ENCODE data around the gene ADSS1.

Gene ADSS1

DNA sequence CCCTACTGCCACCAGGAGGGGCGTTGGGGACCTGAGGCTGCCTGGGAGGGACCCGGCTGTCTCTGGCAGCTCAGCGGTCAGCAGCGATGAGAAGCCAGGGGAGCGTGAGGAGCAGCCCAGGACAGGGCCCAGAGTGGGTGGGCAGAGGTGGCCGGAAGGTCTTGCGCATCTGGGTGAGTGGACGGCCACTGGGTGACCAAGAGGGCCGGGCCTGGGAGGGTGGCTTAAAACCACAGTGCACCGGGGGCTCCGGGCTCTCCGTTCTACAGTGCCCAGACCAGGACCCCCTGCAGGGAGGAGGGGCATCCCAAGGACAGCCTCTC lies 24.6 kb upstream of the ADSS1 start:
- no peak for DNase-seq (ENCODE audit: low read depth in 1 of 2, low spot score in 1 of 2)

DNA sequence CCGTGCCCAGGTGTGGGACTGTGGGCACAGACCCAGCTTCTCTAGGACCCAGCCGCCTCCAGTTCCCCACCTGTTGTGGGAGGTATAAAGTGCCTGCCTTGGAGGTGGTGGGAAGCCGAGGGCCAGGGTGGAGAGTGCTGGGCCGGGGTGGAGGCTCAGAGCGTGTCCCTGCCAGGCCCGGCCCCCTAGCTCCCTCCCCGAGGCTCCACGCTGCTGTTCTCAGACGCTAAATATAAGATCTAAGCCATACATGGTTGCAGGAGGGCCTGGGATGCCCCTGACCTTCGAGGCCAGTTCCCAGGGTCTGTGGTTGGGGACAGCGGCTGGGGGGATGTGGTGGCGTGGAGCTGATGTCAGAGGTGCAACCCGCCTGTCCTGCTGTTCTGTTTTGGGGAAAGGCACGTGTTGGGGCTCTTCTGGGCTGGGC lies 23.8 kb upstream of the ADSS1 start:
- DNase-seq (ENCODE audit: low read depth in 1 of 2, low spot score in 1 of 2) = no peak

DNA sequence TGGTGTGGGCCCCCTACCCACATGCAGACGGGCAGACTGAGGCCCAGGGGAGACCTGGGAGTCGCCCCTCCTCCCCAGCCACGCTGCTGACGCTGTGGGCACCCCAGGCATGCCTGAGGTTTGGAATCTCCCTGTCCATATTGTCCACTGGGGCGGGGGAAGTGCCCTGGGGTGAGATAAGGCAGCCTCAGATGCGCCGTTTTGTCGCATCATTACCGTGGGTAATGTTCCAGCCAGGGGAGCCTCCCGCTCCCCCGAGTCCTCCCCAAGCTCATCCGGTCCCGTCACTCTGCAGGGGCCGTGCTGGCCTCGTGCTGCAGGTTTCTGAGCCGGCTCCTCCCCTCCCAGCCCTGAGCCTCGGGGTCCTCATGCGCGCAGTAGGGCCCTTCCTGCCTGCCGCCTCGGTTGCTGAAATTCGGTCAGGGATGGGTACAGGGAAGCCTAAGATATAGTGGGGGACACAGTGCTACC lies 23.2 kb upstream of the ADSS1 start:
- no peak for DNase-seq (ENCODE audit: low read depth in 1 of 2, low spot score in 1 of 2)

DNA sequence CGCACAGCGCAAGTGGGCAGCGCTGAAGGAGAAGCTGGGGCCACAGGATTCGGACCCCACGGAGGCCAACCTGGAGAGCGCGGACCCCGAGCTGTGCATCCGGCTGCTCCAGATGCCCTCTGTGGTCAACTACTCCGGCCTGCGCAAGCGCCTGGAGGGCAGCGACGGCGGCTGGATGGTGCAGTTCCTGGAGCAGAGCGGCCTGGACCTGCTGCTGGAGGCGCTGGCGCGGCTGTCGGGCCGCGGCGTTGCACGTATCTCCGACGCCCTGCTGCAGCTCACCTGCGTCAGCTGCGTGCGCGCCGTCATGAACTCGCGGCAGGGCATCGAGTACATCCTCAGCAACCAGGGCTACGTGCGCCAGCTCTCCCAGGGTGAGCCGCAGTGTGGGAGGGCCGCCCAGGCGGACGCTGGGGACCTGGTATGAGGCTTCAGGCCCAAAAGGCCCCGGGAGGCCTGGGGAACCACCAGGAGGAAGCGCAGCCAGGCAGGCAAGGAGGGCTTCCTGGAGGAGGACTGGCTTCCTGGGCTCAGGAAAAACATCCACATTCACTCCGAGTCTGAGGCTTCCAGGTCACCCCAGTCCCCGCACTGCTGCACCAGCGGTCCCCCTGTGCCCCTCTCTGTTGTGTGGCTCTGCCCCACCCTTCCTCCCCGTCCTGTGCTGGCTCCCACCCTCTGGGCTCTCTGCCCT lies 22.5 kb upstream of the ADSS1 start:
- DNase-seq (ENCODE audit: low read depth in 1 of 2, low spot score in 1 of 2) = no peak

DNA sequence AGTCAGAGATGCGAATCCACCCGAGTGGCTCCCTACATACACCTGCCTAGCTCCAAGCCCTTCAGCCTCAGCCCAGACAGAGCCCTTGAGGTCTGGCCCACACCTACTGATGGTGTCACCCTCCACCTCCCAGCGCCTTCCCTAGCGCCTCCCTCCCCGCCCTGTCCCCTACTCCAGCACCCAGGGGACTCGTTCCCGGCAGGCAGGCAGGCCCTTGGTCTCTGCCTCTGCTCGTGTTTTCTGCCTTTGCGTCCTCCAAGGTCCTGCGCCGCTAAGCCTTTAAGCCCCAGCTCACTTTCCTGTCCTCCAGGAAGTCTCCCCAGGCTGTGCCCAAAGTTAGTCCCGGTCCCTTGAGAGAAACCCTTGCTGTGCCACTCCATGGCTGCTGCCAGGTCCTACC lies 21.9 kb upstream of the ADSS1 start:
- DNase-seq (ENCODE audit: low read depth in 1 of 2, low spot score in 1 of 2) = no peak

DNA sequence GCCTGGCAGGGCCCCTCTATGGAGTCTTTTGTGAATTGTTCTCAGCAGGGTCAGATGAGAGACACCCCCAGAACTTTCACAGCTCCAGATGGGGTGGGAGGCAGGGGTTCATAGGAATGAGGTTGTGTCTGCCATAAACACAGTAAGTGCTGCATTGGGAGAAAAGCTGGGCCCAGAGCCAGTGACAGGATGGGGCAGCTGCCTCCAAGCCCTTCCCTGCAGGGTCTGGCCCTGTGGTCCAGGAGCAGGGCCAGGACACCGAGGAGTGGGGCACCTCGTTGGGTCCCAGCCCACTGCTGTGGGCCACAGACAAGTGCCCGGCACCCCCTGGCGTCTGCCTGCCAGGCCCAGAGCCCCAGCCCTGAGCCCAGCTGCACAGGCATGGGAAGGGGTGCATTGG lies 21.4 kb upstream of the ADSS1 start:
- DNase-seq (ENCODE audit: low read depth in 1 of 2, low spot score in 1 of 2) = no peak

DNA sequence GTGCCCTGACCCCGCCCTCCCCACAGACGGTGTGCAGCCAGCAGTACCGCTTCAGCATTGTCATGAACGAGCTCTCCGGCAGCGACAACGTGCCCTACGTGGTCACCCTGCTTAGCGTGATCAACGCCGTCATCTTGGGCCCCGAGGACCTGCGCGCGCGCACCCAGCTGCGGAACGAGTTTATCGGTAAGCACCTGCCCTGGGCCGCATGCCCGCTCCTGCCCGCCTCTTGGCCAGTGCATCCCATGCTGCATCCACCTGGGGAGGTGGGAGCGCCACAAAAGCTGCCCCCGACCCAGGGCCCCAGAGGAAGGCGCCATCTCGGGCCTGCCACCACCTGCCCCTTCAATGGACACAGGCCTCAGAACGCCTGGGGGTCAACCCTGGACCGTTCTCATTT lies 20.8 kb upstream of the ADSS1 start:
- no peak for DNase-seq (ENCODE audit: low read depth in 1 of 2, low spot score in 1 of 2)

DNA sequence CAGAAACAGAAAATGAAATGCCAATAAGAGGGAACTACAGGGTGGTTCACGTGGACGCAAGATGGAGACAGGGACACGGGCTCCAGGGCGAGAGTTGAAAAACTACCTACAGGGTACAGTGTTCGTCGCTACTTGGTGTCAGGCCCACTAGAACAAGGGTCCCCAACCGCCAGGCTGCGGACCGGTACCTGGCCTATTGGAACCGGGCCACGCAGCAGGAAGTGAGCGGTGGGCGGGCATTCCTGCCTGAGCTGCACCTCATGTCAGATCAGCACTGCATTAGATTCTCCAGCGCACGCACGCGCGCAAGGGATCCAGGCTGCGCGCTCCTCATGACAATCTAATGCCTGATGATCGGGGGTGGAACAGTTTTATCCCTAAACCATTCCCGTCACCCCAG lies 19.8 kb upstream of the ADSS1 start:
- no peak for DNase-seq (ENCODE audit: low read depth in 1 of 2, low spot score in 1 of 2)

DNA sequence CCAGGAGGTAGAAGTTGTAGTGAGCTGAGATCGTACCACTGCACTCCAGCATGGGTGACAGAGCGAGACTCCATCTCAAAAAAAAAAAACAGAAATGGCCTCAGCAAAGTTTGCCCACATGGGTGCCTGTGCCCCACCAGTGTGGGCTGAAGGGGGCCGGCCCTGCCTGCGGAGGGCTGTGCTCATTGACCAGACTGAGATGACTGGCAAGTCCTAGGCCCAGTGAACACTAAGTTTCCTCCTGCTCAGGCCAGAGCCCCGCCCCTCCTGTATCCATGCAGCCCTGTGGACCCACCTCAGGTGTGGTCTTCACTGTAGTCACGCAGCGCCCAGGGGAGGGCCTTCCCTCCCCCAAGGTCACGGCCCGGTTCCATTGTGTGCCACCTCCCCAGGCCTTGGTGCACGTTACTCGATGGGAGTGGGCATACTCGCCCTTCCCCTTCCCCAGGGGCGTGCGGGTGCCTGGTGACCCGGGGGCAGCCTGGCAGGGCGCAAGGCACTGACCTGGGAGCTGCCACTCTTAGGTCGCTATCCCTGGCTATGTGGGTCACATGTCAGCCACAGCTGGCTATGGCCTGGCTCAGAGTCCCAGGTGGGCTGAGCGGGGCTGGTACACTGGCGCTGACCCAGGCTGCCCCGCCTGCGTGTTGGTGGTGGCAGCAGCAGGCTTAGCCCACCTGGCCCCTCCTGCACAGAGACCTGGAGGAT lies 18.5 kb upstream of the ADSS1 start:
- DNase-seq (ENCODE audit: low read depth in 1 of 2, low spot score in 1 of 2) = no peak

DNA sequence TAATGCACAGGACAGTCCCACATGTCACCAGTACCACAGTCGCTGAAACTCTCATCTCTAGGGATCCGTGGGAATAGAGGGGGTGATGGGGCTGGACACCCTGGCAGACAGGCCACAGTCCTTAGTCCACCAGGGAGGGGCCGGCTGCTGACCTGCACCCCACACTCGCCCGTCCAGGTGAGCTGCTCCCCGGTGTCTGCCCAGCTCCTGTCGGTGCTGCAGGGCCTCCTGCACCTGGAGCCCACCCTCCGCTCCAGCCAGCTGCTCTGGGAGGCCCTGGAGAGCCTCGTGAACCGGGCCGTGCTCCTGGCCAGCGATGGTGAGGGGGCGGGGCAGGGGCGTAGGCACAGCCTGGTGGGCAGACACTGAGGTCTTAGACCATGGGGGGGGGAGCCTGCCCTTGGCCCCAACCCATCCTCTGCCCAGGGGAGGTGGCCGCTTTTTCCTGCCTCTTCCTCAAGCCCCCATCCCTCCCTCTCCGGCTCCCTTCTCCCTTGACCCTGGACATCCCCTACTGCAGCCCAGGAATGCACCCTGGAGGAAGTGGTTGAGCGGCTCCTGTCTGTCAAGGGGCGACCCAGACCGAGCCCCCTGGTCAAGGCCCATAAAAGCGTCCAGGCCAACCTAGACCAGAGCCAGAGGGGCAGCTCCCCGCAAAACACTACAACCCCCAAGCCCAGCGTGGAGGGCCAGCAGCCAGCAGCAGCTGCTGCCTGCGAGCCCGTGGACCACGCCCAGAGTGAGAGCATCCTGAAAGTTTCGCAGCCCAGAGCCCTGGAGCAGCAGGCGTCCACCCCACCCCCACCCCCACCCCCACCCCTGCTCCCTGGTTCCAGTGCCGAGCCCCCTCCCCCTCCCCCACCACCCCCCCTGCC lies 17.1 kb upstream of the ADSS1 start:
- DNase-seq (ENCODE audit: low read depth in 1 of 2, low spot score in 1 of 2) = no peak

DNA sequence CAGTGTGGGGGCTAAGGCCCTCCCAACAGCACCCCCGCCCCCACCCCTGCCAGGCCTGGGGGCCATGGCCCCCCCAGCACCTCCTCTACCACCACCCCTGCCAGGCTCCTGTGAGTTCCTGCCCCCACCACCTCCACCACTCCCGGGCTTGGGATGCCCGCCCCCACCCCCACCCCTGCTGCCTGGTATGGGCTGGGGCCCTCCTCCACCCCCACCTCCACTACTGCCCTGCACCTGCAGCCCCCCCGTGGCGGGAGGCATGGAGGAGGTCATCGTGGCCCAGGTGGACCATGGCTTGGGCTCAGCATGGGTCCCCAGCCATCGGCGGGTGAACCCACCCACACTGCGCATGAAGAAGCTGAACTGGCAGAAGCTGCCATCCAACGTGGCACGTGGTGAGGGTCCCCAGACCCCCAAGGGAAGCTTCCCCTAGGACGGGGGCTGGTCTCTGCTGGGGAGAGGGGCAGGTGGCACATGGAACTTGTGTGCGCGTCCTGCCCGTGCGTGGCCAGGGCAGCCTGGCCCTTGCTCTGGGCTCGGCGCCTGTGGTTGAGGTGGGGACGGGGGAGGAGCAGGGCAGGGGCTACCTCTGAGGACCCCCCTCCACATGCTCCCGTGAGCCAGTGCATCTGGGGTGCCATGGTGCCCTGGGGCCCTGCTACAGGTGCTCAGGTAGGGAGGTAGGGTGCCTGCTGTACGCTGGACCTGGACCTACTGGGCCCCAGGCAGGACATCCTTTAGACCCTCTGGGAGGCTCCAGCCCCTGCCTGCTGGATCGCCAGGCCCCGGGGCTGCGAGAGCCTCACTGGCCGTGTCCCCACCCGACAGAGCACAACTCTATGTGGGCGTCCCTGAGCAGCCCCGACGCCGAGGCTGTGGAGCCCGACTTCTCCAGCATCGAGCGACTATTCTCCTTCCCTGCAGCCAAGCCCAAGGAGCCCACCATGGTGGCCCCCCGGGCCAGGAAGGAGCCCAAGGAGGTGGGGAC lies 16.1 kb upstream of the ADSS1 start:
- no peak for DNase-seq (ENCODE audit: low read depth in 1 of 2, low spot score in 1 of 2)

DNA sequence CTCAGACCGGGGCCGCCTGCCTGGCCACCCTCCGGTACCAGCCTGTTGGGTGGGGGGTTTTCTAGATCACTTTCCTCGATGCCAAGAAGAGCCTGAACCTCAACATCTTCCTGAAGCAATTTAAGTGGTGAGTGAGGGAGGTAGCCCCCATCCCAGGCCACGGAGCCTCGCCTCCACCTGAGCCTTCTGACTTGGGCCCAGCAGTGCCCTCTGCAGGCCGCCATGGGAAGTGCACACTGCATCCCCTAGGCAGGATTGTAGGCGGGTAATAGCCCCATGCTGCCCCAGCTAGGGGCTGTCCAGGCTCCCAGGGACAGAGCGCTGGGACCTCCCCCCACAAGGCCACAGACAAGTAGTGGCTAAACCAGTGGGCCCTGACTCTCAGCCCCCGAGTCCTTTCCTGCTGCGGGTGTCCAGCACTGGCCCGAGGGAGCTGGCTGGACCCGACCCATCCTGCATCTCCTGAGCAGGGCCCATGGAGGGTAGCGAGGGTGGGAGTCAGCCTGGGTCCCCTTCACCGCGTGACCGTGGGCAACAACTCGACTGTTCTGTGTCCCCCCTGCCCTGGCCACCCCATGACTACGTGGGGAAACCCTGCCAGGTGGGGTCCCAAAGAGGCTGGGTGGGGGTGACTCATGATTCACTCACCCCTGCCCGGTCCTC lies 15.3 kb upstream of the ADSS1 start:
- peak; percentile 49 to 65 for DNase-seq (ENCODE audit: low read depth in 1 of 2, low spot score in 1 of 2)

DNA sequence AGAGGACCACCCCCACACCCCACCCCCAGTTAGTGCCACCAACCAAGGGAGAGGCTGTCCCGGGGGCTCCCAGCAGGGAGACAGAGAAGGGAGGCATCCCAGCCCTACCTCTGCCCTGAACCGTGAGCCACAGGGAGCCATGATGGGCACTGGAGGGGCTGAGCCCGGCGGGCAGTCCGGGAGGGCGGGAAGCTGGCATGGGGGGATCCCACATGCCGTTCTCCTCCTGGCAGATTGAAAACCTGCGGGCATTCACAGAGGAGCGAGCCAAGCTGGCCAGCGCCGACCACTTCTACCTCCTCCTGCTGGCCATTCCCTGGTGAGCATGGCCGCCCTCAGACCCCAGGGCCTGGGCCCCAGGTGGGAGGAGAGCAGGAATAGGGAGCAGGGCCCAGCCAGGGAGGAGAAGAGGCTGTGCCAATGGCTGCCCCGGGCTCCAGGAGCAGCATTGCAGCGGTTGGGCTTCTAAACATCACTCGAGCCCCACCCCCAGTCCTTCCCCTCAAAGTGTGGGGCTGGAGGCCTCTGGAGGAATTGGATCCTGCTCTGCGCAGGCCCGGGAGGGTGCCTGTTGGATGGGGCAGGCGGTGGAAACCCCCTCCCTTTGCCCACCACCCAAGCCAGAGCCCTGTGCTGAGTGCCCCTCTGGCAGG lies 14.5 kb upstream of the ADSS1 start:
- DNase-seq (ENCODE audit: low read depth in 1 of 2, low spot score in 1 of 2) = no peak

DNA sequence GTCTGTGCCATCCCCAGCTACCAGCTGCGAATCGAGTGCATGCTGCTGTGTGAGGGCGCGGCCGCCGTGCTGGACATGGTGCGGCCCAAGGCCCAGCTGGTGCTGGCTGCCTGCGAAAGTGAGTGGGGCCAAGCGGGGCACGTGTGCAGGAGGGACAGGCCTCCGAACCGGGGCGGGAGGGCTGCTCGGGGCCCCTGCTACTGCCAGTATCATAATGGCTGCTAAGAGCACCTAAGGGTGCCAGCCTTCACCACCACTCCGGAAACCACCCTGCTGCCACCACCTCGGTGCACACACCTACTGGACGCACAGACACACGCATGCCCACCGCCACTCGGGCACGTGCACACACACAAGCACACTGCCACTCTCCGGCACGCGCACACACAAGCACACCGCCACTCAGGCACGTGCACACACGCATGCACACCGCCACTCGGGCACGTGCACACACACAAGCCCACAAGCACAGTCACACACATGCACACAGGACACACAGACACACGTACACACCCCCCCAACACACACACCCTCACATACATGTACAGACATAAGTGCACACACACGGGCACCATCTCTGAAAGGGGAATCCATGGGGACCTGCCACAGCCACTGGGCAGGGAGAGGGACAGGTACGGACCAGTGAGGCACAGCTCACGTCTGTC lies 13.8 kb upstream of the ADSS1 start:
- no peak for DNase-seq (ENCODE audit: low read depth in 1 of 2, low spot score in 1 of 2)

DNA sequence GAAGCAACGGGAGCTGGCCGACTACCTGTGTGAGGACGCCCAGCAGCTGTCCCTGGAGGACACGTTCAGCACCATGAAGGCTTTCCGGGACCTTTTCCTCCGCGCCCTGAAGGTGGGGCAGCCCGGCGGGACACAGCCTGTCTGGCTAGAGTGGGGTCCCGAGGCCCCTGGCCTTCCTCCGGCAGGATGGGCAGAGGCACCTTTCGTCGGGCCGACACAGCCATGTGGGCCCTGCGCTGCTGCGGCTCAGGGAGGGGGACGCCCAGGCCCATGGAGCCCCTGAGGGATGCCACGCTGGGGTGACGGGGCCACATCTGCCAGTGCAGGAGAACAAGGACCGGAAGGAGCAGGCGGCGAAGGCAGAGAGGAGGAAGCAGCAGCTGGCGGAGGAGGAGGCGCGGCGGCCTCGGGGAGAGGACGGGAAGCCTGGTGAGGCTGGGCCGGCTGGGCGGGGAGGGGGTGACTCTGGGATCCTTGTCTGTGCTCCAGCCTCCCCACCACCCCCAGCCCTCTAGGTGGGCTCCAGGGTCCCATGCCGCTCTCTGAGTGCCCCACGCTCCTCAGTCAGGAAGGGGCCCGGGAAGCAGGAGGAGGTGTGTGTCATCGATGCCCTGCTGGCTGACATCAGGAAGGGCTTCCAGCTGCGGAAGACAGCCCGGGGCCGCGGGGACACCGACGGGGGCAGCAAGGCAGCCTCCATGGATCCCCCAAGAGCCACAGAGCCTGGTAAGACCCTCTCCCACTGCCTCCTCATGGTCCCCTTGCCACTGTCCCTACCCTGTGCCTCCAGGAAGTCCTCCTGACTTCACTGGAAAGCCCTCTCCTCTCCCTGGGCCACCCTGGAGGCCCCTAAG lies 10.9 kb upstream of the ADSS1 start:
- no peak for DNase-seq (ENCODE audit: low read depth in 1 of 2, low spot score in 1 of 2)

DNA sequence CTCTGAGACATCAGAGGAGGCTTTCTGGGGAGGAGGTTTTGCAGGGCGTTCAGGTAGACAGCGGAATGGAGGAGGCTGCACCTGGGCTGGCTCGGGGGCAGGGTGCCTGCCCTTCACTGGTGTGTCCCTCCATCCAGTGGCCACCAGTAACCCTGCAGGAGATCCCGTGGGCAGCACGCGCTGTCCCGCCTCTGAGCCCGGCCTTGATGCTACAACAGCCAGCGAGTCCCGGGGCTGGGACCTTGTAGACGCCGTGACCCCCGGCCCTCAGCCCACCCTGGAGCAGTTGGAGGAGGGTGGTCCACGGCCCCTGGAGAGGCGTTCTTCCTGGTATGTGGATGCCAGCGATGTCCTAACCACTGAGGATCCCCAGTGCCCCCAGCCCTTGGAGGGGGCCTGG lies 10.0 kb upstream of the ADSS1 start:
- no peak for DNase-seq (ENCODE audit: low read depth in 1 of 2, low spot score in 1 of 2)

DNA sequence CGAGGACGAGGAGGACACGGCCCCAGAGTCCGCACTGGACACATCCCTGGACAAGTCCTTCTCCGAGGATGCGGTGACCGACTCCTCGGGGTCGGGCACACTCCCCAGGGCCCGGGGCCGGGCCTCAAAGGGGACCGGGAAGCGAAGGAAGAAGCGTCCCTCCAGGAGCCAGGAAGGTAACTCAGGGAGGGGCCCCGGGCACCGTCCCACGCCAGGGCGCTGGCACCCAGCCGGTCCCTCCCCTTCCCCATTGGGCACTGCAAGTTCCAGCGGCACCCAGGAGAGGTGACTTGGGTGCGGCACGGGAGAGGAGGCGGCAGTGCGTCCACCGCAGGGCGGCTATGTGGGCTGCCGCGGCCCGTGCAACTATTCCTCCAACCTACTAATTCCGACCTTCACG lies 9.3 kb upstream of the ADSS1 start:
- no peak for DNase-seq (ENCODE audit: low read depth in 1 of 2, low spot score in 1 of 2)

DNA sequence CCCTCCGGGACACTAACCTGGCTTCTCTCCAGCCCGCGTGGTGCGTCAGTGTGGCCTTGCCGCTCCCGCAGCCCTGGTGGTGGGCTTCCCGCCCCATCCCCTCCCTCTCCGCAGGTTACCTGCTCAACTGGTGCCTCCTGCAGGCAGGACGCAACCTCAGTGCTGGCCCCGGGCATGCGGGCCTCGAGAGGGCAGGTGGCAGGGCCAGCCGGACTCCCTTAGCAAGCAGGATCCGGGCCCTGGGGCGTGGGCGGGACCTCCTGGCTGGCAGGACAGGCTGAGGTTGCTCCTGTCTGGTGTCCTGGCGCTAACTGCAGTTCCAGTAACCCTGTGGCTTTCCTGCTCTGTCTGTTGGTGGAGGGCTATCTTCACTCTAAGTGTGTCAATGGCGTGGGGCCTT lies 8.6 kb upstream of the ADSS1 start:
- no peak for DNase-seq (ENCODE audit: low read depth in 1 of 2, low spot score in 1 of 2)
